Activated CD4-positive, alpha-beta T cell treated with anti-CD3 and anti-CD28 coated beads, Interleukin-2, Interleukin-6, amounts not matched to agents 100 ng/mL and 50 ng/mL, durations not matched to agents 16 hours and 8 hours (primary cell): ENCODE results near the gene NCMAP.
"Not testable (repeated sequence)": the region's sequence is repeated elsewhere in the genome, so short reads cannot be mapped to it uniquely, and the experiment has no call there.

ENCODE experiments used
- DNase-seq: peaks from one replicate; pipeline ENCODE4 v3.0.0-alpha.2; 2020

Gene NCMAP, protein sequence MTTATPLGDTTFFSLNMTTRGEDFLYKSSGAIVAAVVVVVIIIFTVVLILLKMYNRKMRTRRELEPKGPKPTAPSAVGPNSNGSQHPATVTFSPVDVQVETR

DNA sequence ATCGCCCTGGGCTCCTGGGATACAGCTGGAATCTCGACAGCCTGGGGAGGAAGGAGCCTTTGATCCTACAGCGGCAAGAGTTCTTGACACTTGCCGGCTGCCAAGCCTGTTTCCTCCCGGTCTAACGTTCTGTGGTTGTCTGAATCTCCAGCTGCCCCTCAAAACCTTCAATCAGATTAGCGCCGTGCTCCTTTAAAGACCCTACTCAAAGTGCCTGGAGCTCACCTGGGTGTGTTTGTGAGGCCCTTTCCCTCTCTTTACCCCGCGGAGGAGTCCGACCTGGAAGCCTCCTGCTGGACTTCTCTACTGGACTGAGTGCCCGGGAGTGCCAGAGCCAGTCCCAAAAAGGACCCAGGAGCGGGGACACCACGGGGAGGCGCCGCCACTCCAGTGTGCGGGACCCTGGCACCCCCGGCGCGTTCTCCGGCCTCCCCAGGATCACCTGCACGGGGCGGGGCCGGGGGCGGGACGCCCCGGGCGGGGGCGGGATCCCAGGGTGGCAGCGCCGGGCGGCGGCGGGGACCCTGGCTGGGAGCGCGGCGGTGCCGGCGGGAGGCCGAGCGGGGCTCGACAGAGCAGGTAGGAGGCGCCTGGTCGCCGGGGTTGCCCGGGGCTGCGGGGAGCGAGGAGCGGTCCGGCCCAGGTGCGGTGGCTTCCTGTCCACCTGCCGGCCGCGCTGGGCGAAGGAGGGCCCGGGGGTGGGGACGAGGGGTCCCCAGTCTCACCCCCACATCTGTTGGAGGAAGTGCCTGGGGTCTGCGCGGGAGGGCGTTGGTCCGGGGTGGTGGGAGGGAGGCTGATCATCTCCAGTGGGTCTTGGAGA is at the start of gene NCMAP:
TSS of gene NCMAP (plus strand) at position 497 of the 823 bp plus-strand sequence. CDS start 39,344 bp downstream, outside the sequence.
- no peak for DNase-seq

DNA sequence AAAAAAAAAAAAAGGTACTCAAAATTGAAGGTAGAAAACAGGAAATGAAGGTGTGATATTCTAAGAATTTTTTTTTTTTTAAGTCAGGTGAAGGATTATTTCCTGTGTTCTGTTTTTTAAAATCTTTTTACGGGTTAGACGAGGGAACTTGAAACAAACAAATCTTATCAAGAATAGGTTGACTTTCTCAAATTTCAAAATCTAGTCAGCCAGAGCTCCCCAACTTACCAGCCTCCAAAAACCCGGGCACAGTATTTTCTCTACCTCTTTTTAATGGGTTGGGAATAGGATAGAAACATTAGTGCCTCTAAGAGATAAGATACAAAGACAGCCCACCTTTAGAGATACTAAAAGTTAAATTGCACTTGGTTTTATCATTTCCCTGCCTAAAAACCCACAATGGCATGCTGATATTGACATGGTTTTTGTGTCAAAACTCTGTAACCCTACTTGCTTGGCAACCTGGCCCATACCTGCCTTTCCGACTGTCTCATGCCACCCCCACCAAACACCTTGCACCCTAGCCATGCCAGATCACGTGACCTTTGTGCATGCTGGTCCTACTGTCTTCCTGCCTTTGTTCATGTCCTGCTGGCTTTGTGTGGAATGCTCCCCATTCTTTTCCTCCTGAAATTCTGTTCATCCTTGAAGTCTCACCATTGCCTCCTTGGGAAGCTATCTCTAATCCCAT is 49.1 kb upstream of the NCMAP start:
- no peak for DNase-seq

DNA sequence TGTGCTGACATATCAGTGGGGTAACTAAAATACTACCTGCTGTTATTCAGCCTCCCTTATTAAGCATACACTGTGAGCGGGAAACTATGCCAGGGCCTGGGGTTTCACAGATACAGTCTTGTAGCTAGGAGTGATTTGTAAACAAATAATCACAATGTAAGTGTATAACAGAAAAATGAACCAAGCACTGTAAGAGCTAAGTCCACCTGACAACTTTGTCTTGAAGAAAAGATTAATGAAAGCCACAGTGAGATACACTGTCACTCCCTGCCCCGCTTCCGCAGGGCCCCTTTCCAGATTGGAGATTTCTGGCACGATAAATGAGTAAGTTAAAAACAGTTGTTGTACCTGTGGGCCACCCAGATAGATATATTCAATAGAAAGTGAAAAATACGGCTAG is 48.5 kb upstream of the NCMAP start:
- DNase-seq: no peak

DNA sequence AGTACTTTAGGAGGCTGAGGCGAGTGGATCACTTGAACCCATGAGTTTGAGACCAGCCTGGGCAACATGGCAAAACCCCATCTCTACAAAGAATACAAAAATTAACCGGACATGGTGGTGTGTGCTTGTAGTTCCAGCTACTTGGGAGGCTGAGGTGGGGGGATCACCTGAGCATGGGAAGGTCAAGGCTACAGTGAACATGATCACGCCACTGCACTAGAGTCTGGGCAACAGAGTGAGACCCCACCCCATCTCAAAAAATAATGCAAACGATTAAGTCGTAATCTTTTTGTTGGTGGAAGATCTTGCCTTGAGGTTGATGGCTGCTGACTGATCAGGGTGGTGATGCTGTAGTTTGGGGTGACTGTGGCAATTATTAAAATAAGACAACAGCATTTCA is 47.0 kb upstream of the NCMAP start:
- DNase-seq: no peak

DNA sequence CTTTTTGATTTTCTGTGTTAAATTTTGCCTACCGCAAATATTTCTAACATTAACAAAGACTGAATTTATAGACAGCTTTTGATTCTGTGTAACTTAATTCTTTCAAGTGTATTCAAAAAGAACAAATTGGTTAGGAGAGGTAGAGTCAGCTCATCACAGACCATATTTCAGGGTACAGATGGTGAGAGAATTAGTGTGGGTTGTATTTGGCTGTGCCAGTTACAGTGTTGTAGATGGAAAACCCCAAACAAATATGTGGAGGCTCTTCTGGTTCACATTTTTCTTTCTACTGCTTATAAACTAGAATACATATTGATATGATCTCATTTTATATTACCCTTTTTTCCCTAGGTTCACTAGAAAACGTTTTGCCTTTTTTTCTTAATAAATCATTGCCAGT is 42.2 kb upstream of the NCMAP start:
- no peak for DNase-seq

DNA sequence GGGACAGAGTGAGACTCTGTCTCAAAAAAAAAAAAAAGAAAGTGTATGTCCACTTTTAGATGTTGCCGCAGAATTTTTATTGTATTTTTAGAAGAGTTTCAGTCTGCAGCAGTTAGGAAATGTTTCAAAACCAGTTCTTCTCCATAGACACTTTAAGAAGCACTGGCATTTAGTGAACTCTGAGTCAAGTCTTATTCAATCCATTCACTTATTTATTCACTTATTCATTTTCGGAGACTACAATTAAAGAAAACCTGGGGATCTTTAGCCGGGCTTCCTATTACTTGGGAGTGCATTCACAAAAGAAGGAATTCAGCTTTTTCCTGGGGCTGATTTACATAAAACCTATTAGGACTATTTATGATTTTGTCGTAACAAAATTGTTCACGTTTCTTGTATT is 40.9 kb upstream of the NCMAP start:
- DNase-seq: no peak

DNA sequence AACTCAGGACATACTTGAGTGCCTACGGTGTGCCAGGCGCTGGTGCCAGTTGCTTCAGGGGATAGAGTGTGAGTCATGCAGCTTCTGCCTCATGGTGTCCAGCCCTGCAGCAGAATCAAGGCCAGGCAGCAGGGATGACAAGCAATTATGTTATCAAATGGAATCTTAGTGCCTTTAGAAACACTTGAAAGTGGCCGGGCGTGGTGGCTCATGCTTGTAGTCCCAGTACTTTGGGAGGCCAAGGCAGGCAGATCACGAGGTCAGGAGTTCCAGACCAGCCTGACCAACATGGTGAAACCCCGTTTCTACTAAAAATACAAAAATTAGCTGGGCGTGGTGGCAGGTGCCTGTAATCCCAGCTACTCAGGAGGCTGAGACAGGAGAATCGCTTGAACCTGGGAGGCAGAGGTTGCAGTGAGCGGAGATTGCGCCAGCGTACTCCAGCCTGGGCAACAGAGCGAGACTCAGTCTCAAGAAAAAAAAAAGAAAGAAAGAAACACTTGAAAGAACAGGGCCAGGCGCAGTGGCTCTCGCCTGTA is 40.1 kb upstream of the NCMAP start:
- DNase-seq: not testable (repeated sequence)

DNA sequence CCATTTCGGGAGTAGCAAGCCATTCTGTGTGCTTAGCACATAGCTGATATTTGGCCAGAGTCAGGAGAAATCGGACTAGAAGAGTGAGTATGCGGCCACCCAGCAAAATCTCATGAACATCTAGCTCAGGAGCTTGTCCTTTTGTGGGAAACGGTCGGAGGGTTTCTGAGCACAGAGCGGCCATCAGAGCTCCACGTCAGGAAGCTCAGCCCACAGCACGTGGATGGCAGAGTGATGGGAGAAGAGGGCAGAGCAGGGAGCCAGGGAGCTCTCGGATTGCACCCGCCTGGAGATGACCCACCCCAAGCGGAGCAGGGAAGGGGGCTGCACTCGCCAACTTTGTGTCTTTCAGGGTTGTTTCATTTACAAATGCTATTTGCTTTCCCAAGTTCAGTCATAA is 39.4 kb upstream of the NCMAP start:
- no peak for DNase-seq

DNA sequence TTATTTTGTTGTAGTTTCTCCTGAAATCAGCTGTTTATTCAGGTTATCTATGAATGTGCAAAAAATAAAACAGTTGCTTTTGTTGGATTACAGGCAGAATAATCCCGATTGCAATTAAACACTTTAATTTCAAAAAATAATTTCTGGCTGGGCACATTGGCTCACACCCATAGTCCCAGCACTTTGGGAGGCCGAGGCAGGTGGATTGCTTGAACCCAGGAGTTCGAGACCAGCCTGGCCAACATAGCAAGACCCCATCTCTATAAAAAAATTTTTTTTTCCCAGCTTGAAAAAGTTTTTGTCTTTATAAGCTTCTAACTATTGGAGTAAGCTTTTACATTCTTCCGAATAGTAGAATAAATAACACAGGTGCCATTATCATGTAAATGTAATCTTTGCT is 38.0 kb upstream of the NCMAP start:
- no peak for DNase-seq

DNA sequence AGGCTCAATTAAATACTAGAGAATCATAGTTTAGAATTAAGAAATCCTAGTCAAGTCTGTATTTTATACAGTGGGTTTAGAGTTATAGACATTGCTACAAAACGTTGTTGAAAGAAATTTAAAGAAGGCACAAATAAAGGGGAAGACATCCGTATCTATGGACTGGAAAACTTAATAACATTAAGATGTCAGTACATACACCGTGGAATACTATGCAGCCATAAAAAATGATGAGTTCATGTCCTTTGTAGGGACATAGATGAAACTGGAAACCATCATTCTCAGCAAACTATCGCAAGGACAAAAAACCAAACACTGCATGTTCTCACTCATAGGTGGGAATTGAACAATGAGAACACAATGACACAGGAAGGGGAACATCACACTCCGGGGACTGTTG is 35.6 kb upstream of the NCMAP start:
- not testable (repeated sequence) for DNase-seq

DNA sequence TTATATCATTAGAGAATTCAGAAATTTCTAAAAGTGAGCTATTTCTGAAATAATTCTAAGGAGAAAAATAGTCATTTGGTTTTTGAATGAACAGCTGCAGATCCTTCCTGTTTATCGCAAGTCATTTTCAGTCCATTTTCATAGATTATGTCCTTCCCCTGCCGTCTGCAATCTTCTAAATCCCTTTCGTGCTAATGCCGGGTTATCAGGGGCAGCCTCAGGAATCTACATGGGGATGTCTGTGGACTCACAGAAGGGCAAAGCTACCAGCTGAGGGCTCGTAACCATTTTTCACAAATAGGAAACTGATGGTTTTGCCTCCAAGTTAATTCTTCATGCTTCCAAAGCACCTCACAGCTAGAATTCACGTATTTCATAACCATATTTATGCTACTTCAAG is 30.3 kb upstream of the NCMAP start:
- no peak for DNase-seq

DNA sequence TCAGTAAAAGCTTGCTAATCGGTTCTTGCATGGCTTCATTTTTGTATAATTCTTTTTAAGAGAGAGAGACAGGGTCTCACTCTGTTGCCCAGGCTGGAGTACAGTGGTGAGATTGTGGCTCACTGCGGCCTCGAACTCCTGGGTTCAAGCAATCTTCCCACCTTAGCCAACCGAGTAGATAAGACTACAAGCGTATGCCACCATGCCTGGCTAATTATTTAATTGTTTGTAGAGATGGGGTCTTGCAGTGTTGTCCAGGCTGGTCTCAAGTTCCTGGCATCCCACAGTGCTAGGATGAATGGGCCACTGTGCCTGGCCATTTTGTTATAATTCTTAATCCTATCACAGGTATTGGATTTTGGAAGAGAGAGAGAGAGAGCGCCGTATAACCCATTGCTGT is 29.8 kb upstream of the NCMAP start:
- no peak for DNase-seq

DNA sequence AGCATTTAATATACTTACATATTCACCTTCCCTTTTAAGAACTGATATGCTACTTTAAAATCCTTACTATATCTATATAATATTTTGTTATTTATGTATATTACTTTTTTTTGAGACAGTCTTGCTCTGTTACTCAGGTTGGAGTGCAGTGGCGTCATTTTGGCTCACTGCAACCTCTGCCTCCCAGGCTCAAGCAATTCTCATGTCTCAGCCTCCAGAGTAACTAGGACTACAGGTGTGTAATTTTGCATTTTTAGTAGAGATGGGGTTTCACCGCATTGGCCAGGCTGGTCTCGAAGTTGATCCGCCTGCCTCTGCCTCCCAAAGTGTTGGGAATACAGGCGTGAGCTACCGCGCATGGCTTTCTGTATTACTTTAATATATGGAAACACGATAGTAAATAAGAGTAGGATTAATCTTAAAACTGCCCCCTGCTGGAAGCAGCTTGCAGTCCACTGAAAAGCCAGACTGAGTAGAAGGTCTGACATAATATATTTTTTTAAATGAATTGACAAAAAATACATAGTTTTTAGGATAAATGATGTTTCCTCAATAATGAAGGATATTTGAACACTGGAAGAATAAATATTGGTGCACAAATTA is 28.8 kb upstream of the NCMAP start:
- DNase-seq: peak; percentile 48

DNA sequence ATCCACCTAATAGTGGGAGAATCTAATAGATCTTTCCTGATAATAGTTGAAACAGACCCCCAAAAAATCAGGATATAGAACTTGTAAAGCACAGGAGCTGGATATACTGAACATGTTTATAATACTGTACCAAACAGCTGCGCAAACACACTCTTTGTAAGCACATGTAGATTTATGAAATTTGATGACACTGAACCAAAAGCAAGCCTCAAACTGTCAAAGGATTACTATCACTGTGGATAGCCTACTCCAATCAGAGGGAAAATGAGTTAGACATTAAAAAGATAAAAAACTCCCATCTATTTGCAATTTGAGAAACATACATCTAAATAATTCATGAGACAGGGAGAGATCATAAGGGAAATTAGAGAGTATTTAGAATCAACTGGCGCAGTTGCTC is 27.1 kb upstream of the NCMAP start:
- DNase-seq: no peak

DNA sequence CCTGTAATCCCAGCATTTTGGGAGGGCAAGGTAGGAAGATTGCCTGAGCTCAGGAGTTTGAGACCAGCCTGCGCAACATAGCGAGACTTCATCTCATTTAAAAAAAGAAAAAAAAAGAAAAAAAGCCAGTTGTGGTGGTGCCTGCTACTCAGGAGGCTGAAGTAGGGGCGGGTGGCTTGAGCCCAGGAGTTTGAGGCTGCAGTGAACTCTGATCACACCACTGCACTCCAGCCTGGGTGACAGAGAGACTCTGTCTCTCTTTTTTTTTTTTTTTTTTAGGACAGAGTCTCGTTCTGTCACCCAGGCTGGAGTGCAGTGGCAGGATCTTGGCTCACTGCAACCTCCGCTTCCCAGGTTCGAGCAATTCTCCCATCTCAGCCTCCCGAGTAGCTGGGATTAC is 26.6 kb upstream of the NCMAP start:
- DNase-seq: not testable (repeated sequence)

DNA sequence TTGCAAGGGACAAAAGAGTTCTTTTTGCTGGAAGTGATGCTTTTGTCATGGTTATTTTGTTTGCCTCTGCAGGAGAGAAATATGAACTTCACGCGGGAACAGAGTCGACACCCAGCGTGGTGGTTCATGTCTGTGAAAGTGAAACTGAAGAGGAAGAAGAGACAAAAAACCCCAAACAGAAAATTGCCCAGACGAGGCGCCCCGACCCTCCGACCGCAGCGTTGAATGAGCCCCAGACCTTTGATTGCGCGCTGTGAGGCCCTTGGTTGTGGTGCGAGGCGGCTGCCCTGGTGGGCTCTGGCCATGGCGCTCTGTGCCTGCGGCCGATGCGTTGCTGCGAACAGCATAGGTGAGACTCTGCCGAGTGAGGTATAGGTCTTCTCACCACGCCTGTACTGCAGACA is 20.9 kb upstream of the NCMAP start:
- DNase-seq: peak; percentile 81

DNA sequence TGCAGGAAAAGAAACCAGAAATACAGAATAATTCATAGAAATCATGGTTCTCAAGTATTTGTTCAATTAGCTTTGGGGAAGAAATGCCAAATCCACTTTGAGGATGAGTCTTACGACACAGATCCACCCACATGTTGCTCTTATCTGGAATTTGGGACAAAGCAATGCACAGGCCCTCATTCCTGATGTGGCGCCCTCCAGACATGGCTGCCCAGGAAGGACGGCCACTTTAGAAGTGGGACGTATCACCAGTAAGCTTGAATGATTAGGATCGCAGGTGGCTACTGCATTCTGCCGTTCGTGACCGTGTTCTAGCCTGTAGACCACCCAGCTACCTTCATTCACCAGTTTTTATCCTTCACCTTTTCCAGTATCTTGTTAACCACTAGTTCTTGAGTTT is 20.1 kb upstream of the NCMAP start:
- no peak for DNase-seq

DNA sequence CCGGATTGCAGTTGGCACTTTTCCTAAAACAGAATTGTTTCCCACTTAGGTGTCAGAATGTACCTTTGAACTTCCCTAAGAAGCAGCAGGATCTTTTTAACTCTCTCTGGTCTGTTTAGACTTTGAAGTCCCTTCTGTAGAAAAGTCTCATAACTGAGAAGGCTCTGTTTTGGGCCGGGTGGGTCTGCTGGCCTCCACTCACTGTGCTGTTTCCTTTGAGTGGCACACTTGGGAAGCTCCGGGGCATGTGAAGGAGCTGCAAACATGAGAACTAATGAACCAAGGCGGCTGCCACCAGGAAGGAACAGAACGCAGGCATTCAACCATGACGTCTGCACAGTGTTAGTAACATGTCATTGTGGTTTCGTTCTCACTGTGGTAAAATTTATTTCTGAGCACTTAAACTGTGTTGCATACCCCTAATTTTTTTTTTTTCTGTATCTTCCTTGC is 19.5 kb upstream of the NCMAP start:
- DNase-seq: peak; percentile 81

DNA sequence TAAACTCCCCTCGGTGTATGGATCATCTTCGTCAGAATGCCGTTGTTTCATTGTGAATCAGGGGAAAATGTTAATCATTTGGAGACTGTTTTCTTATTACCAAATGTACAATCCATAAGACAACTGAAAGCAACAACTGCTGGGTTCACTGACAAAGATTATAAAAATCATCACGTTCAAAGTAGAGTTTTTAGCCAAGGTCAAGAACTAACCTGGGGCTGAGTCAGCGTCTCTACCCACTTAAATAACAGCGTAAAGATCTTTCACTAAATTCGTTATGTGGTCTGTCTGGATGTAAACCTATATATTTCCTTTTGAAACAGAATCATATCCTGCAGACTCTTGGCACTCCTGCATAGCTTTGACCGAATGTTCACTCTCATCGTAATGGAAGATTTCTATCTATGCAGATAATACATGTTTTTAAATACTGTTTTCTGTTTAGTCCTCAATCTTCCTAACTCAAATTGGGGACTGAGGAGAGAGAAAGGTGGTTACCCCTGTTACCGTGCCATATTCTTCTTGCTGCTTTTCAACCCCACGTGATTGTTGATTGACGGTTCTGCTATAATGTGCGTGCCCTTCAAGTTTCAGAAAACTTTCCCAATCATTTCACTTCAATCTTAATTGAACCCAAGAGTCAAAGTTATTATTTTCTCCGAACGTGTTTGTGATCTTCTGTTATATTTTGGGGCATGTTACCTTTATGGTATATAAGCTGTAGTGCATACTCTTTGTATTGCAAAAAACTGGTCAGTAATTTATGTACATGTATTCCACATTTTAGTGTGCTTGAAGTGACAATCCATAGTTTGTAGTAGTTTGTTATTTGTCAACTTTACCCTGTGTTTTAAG is 15.6 kb upstream of the NCMAP start:
- DNase-seq: peak; percentile 77

DNA sequence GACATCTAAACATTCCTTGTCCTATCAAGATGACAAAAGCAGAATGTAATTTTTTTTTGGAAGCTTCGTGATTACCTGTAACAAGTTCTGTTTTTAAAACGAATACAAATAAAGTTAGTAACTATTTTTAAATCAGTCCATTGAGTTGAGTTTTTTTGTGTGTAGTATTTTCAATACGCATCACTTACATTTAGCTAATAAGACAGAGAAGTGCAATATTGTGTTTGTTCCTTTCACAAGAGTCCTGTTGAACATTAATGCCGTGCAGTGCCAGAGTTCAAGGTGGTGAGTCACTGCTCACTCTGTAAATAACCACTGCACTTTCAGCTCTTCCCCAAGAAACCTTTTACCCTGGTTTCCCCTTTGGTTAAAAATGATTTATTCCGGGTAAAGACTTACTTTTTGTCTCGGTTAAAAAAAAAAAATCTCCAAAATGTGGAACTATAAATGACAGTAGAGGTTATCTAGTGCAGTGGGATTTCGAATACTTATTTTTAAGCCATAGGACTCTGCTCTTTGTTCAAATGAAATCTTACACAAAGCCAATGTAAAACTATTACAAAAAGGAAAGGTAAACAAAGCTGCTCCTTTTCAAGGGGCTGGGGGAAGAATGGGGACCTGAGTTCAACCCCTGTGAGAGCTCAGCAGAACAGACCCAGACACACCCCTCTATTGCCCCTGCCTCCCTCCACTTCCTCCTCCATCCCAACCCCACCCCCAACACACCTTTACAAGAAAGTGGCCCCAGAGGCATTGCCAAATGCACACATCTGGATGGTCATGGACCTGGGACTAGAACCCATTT is 14.8 kb upstream of the NCMAP start:
- DNase-seq: peak; percentile 66

DNA sequence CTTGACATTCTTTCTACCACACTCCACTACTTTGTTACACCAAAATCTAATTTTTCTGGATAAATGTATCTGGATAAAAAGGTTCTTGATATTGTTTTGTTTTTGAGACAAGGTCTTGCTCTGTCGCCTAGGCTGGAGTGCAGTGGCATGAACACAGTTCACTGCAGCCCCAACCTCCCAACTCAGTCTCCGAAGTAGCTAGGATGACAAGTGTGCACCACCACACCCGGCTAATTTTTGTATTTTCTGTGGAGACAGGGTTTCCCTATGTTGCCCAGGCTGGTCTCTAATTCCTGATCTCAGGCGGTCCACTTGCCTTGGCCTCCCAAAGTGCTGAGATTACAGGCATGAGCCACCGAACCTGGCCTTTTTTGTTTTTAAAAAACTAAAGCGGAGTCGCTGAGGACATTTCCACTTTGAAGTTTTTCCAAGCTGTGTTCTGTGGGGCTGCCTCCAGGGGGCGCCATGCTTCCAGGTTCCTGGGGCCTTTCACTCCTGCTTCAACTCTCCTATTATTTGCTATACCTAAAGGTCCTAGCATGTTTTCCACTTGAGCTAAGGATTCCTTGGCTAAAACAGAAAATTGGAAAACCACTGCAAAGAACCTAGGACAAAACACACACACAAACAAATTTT is 14.1 kb upstream of the NCMAP start:
- DNase-seq: peak; percentile 35
